Measurements from ENCODE around the gene CAMTA1.

The CAMTA1 gene

GRCh38 chr1:6979003-6979613 is 193.9 kb downstream of the CAMTA1 start:
- DNase-seq (ENCODE audit: low spot score): no peak

GRCh38 chr1:6981595-6981994 is 196.3 kb downstream of the CAMTA1 start:
- no peak for DNase-seq (ENCODE audit: low spot score)

- DNase-seq (ENCODE audit: low spot score): no peak
Observed at GRCh38 chr1:6982443-6982842, 197.2 kb downstream of the CAMTA1 start.

- DNase-seq (ENCODE audit: low spot score): no peak
Observed at GRCh38 chr1:6982860-6983259, 197.6 kb downstream of the CAMTA1 start.

- DNase-seq (ENCODE audit: low spot score): no peak
Observed at GRCh38 chr1:6984536-6984935, 199.3 kb downstream of the CAMTA1 start.

GRCh38 chr1:6984986-6985385 is 199.7 kb downstream of the CAMTA1 start:
- no peak for DNase-seq (ENCODE audit: low spot score)

GRCh38 chr1:6985549-6986276 is 200.5 kb downstream of the CAMTA1 start:
- DNase-seq (ENCODE audit: low spot score): no peak

GRCh38 chr1:6986281-6986680 is 201.0 kb downstream of the CAMTA1 start:
- DNase-seq (ENCODE audit: low spot score): no peak

- DNase-seq (ENCODE audit: low spot score): no peak
Observed at GRCh38 chr1:6987940-6988339, 202.7 kb downstream of the CAMTA1 start.

GRCh38 chr1:6988796-6989195 is 203.5 kb downstream of the CAMTA1 start:
- no peak for DNase-seq (ENCODE audit: low spot score)

- no peak for DNase-seq (ENCODE audit: low spot score)
Observed at GRCh38 chr1:6989212-6990159, 204.2 kb downstream of the CAMTA1 start.

- DNase-seq (ENCODE audit: low spot score): peak; percentile 80
Observed at GRCh38 chr1:6991266-6991665, 206.0 kb downstream of the CAMTA1 start.

GRCh38 chr1:6995789-6996188 is 210.5 kb downstream of the CAMTA1 start:
- DNase-seq (ENCODE audit: low spot score): no peak

GRCh38 chr1:6996371-6996770 is 211.1 kb downstream of the CAMTA1 start:
- DNase-seq (ENCODE audit: low spot score): no peak

GRCh38 chr1:6996866-6997265 is 211.6 kb downstream of the CAMTA1 start:
- no peak for DNase-seq (ENCODE audit: low spot score)

- no peak for DNase-seq (ENCODE audit: low spot score)
Observed at GRCh38 chr1:6998267-6998666, 213.0 kb downstream of the CAMTA1 start.

GRCh38 chr1:6999826-7000225 is 214.6 kb downstream of the CAMTA1 start:
- no peak for DNase-seq (ENCODE audit: low spot score)

GRCh38 chr1:7000720-7001119 is 215.5 kb downstream of the CAMTA1 start:
- no peak for DNase-seq (ENCODE audit: low spot score)

- DNase-seq (ENCODE audit: low spot score): no peak
Observed at GRCh38 chr1:7002728-7003127, 217.5 kb downstream of the CAMTA1 start.

- no peak for DNase-seq (ENCODE audit: low spot score)
Observed at GRCh38 chr1:7003676-7004075, 218.4 kb downstream of the CAMTA1 start.

- no peak for DNase-seq (ENCODE audit: low spot score)
Observed at GRCh38 chr1:7004181-7004580, 218.9 kb downstream of the CAMTA1 start.

GRCh38 chr1:7005762-7006161 is 220.5 kb downstream of the CAMTA1 start:
- DNase-seq (ENCODE audit: low spot score): no peak

Data from RKO (cell line).